ENCODE data around the gene LDLR. TPM values are rescaled to one million over a fixed set of nuclear protein-coding genes. Genes with fewer than 3 reads are reported as not detected.
"Not testable (repeated sequence)": the region's sequence is repeated elsewhere in the genome, so short reads cannot be mapped to it uniquely, and the experiment has no call there.

LDLR gene
- total and polyA plus RNA-seq, 9 donors: 13.9 to 34.3 (median 23.5) TPM

DNA sequence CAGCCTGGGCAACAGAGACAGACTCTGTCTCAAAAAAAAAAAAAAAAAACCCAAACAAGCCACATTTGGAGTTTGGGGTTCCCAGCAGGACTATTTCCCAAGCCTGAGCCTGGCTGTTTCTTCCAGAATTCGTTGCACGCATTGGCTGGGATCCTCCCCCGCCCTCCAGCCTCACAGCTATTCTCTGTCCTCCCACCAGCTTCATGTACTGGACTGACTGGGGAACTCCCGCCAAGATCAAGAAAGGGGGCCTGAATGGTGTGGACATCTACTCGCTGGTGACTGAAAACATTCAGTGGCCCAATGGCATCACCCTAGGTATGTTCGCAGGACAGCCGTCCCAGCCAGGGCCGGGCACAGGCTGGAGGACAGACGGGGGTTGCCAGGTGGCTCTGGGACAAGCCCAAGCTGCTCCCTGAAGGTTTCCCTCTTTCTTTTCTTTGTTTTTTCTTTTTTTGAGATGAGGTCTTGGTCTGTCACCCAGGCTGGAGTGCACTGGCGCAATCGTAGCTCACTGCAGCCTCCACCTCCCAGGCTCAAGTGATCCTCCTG, 26.7 kb downstream of the LDLR start:
- 90% methylated on average over 8 of the region's 11 CpGs for WGBS (ENCODE audit: insufficient coverage)
- DNase-seq: no peak
- Histone ChIP-seq H3K4me1 (ENCODE audit: control insufficient read depth, insufficient read depth, low read length) (no peaks in the 10 kb centered on the region), H3K27ac (ENCODE audit: low read length) (no peak overlapping the region), H3K27me3 (ENCODE audit: control insufficient read depth, insufficient read depth, low read length) (no peaks in the 10 kb centered on the region), H3K9me3 (replicated peaks; ENCODE audit: control insufficient read depth, low read depth, low read length) (no peaks in the 10 kb centered on the region), H3K36me3 (ENCODE audit: control insufficient read depth, insufficient read depth, low read length) (peaks cover 84% of the 10 kb centered on the region), H3K4me3 (ENCODE audit: low read length) (no peak overlapping the region)

DNA sequence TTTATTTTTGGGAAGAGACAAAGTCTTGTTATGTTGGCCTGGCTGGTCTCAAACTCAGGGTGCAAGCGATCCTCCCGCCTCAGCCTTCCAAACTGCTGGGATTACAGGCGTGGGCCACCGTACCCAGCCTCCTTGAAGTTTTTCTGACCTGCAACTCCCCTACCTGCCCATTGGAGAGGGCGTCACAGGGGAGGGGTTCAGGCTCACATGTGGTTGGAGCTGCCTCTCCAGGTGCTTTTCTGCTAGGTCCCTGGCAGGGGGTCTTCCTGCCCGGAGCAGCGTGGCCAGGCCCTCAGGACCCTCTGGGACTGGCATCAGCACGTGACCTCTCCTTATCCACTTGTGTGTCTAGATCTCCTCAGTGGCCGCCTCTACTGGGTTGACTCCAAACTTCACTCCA, 27.2 kb downstream of the LDLR start:
- Histone ChIP-seq H3K27me3 (ENCODE audit: control insufficient read depth, insufficient read depth, low read length) (no peaks in the 10 kb centered on the region), H3K27ac (ENCODE audit: low read length) (no peak overlapping the region), H3K36me3 (ENCODE audit: control insufficient read depth, insufficient read depth, low read length) (peaks cover 80% of the 10 kb centered on the region), H3K4me3 (ENCODE audit: low read length) (no peak overlapping the region), H3K9me3 (replicated peaks; ENCODE audit: control insufficient read depth, low read depth, low read length) (no peaks in the 10 kb centered on the region), H3K4me1 (ENCODE audit: control insufficient read depth, insufficient read depth, low read length) (no peaks in the 10 kb centered on the region)
- WGBS (ENCODE audit: insufficient coverage): 81% methylated on average over 7 of the region's 9 CpGs
- DNase-seq: no peak

DNA sequence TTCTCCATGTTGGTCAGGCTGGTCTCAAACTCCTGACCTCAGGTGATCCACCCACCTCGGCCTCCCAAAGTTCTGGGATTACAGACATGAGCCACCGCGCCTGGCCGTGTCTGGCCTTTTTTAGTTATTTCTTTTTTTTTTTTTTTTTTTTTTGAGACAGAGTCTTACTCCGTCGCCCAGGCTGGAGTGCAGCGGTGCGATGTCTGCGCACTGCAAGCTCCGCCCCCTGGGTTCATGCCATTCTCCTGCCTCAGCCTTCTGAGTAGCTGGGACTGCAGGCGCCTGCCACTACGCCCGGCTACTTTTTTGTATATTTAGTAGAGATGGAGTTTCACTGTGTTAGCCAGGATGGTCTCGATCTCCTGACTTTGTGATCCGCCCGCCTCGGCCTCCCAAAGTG, 32.7 kb downstream of the LDLR start:
- peaks cover 69% of the 10 kb centered on the region for H3K36me3 ChIP-seq (ENCODE audit: control insufficient read depth, insufficient read depth, low read length)
- H3K4me3 ChIP-seq (ENCODE audit: low read length); H3K27ac ChIP-seq (ENCODE audit: low read length); DNase-seq; H3K4me1 ChIP-seq (ENCODE audit: control insufficient read depth, insufficient read depth, low read length); H3K27me3 ChIP-seq (ENCODE audit: control insufficient read depth, insufficient read depth, low read length); H3K9me3 ChIP-seq (replicated peaks; ENCODE audit: control insufficient read depth, low read depth, low read length): not testable (repeated sequence)
- WGBS (ENCODE audit: insufficient coverage): 83% methylated on average over 4 of the region's 17 CpGs

GRCh38 chr19:11123114-11123513, 33.9 kb downstream of the LDLR start:
- no peaks in the 10 kb centered on the region for H3K4me1 ChIP-seq (ENCODE audit: control insufficient read depth, insufficient read depth, low read length)
- WGBS (ENCODE audit: insufficient coverage): 90% methylated on average over 10 of the region's 13 CpGs

DNA sequence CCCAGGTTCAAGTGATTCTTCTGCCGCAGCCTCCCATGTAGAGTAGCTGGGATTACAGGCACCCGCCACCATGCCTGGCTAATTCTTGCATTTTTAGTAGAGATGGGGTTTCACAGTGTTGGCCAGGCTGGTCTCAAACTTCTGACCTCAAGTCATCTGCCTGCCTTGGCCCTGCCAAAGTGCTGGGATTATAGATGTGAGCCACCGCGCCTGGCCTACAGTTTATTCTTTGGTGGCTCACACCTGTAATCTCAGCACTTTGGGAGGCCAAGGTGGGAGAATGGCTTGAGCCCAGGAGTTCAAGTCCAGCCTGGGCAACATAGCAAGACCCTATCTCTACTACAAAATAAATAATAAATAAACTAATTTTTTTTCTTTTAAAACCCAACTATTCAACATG, 34.9 kb downstream of the LDLR start:
- WGBS (ENCODE audit: insufficient coverage): 93% methylated on average over 2 of the region's 4 CpGs
- H3K27ac ChIP-seq (ENCODE audit: low read length); H3K4me1 ChIP-seq (ENCODE audit: control insufficient read depth, insufficient read depth, low read length); H3K9me3 ChIP-seq (replicated peaks; ENCODE audit: control insufficient read depth, low read depth, low read length); H3K4me3 ChIP-seq (ENCODE audit: low read length); H3K27me3 ChIP-seq (ENCODE audit: control insufficient read depth, insufficient read depth, low read length); DNase-seq: not testable (repeated sequence)
- peaks cover 71% of the 10 kb centered on the region for H3K36me3 ChIP-seq (ENCODE audit: control insufficient read depth, insufficient read depth, low read length)

More at GRCh38 chr19:11123114-11123513, 33.9 kb downstream of the LDLR start:
- H3K27ac ChIP-seq (ENCODE audit: low read length): no peak overlapping the region
- no peak overlapping the region for H3K4me3 ChIP-seq (ENCODE audit: low read length)
- peaks cover 71% of the 10 kb centered on the region for H3K36me3 ChIP-seq (ENCODE audit: control insufficient read depth, insufficient read depth, low read length)
- DNase-seq: no peak
- no peaks in the 10 kb centered on the region for H3K27me3 ChIP-seq (ENCODE audit: control insufficient read depth, insufficient read depth, low read length)
- no peaks in the 10 kb centered on the region for H3K9me3 ChIP-seq (replicated peaks; ENCODE audit: control insufficient read depth, low read depth, low read length)

- WGBS (ENCODE audit: insufficient coverage): 88% methylated on average over 2 of the region's 11 CpGs
- Histone ChIP-seq H3K4me1 (ENCODE audit: control insufficient read depth, insufficient read depth, low read length) (peaks cover 5% of the 10 kb centered on the region), H3K27me3 (ENCODE audit: control insufficient read depth, insufficient read depth, low read length) (no peaks in the 10 kb centered on the region), H3K27ac (ENCODE audit: low read length) (no peak overlapping the region), H3K36me3 (ENCODE audit: control insufficient read depth, insufficient read depth, low read length) (peaks cover 73% of the 10 kb centered on the region), H3K4me3 (ENCODE audit: low read length) (no peak overlapping the region), H3K9me3 (replicated peaks; ENCODE audit: control insufficient read depth, low read depth, low read length) (no peaks in the 10 kb centered on the region)
- peak; percentile 86 for DNase-seq
Observed at GRCh38 chr19:11125994-11126685, 36.9 kb downstream of the LDLR start.

GRCh38 chr19:11127905-11128304, 38.6 kb downstream of the LDLR start:
- 93% methylated on average over 13 of the region's 15 CpGs for WGBS (ENCODE audit: insufficient coverage)
- H3K4me1 ChIP-seq (ENCODE audit: control insufficient read depth, insufficient read depth, low read length): peaks cover 5% of the 10 kb centered on the region
- no peaks in the 10 kb centered on the region for H3K9me3 ChIP-seq (replicated peaks; ENCODE audit: control insufficient read depth, low read depth, low read length)
- no peak for DNase-seq
- peaks cover 83% of the 10 kb centered on the region for H3K36me3 ChIP-seq (ENCODE audit: control insufficient read depth, insufficient read depth, low read length)
- no peak overlapping the region for H3K4me3 ChIP-seq (ENCODE audit: low read length)
- H3K27me3 ChIP-seq (ENCODE audit: control insufficient read depth, insufficient read depth, low read length): no peaks in the 10 kb centered on the region
- no peak overlapping the region for H3K27ac ChIP-seq (ENCODE audit: low read length)

GRCh38 chr19:11130824-11131455, 41.7 kb downstream of the LDLR start:
- H3K36me3 ChIP-seq (ENCODE audit: control insufficient read depth, insufficient read depth, low read length): peaks cover 61% of the 10 kb centered on the region
- H3K9me3 ChIP-seq (replicated peaks; ENCODE audit: control insufficient read depth, low read depth, low read length): no peaks in the 10 kb centered on the region
- no peak overlapping the region for H3K4me3 ChIP-seq (ENCODE audit: low read length)
- H3K27me3 ChIP-seq (ENCODE audit: control insufficient read depth, insufficient read depth, low read length): no peaks in the 10 kb centered on the region
- WGBS (ENCODE audit: insufficient coverage): 42% methylated on average over 14 of the region's 19 CpGs
- peak; percentile 79 for DNase-seq
- H3K27ac ChIP-seq (ENCODE audit: low read length): peak overlapping the region; percentile 59
- H3K4me1 ChIP-seq (ENCODE audit: control insufficient read depth, insufficient read depth, low read length): peaks cover 5% of the 10 kb centered on the region

DNA sequence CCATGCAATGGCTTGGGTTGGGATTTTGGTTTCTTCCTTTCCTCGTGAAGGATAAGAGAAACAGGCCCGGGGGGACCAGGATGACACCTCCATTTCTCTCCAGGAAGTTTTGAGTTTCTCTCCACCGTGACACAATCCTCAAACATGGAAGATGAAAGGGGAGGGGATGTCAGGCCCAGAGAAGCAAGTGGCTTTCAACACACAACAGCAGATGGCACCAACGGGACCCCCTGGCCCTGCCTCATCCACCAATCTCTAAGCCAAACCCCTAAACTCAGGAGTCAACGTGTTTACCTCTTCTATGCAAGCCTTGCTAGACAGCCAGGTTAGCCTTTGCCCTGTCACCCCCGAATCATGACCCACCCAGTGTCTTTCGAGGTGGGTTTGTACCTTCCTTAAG, 42.2 kb downstream of the LDLR start:
- 60% methylated on average over 4 of the region's 7 CpGs for WGBS (ENCODE audit: insufficient coverage)
- no peaks in the 10 kb centered on the region for H3K9me3 ChIP-seq (replicated peaks; ENCODE audit: control insufficient read depth, low read depth, low read length)
- no peak for DNase-seq
- H3K27ac ChIP-seq (ENCODE audit: low read length): peak overlapping the region; percentile 59
- H3K4me3 ChIP-seq (ENCODE audit: low read length): no peak overlapping the region
- H3K4me1 ChIP-seq (ENCODE audit: control insufficient read depth, insufficient read depth, low read length): peaks cover 5% of the 10 kb centered on the region
- H3K27me3 ChIP-seq (ENCODE audit: control insufficient read depth, insufficient read depth, low read length): no peaks in the 10 kb centered on the region
- H3K36me3 ChIP-seq (ENCODE audit: control insufficient read depth, insufficient read depth, low read length): peaks cover 56% of the 10 kb centered on the region

- no peak for DNase-seq
- Histone ChIP-seq H3K4me1 (ENCODE audit: control insufficient read depth, insufficient read depth, low read length) (peaks cover 32% of the 10 kb centered on the region), H3K4me3 (ENCODE audit: low read length) (no peak overlapping the region), H3K9me3 (replicated peaks; ENCODE audit: control insufficient read depth, low read depth, low read length) (no peaks in the 10 kb centered on the region), H3K27ac (ENCODE audit: low read length) (no peak overlapping the region), H3K27me3 (ENCODE audit: control insufficient read depth, insufficient read depth, low read length) (no peaks in the 10 kb centered on the region), H3K36me3 (ENCODE audit: control insufficient read depth, insufficient read depth, low read length) (peaks cover 12% of the 10 kb centered on the region)
- 58% methylated on average over 7 of the region's 14 CpGs for WGBS (ENCODE audit: insufficient coverage)
Observed at GRCh38 chr19:11136400-11137101, 47.3 kb downstream of the LDLR start.
